HepG2 (cell line): Measurements from ENCODE around the gene C1orf35. TPM values are rescaled to one million over a fixed set of nuclear protein-coding genes. Genes with fewer than 3 reads are reported as not detected.

Experiments used
- AKAP8 ChIP-seq: sonication (generic); formaldehyde crosslinking; IDR thresholded peaks from 2 replicates; pipeline ENCODE4 v1.5.1; 2020; ENCODE audit warnings: mild to moderate bottlenecking, missing genetic modification reagents
- ATF2 ChIP-seq: sonication (generic); formaldehyde crosslinking; IDR thresholded peaks from 2 replicates; pipeline ENCODE4 v1.4.0; 2020; ENCODE audit warnings: missing genetic modification reagents
- ATF6 ChIP-seq: sonication (generic); formaldehyde crosslinking; conservative IDR thresholded peaks from 2 replicates; pipeline ENCODE4 v1.4.0; 2020; ENCODE audit warnings: missing genetic modification reagents
- CENPX ChIP-seq: sonication (generic); formaldehyde crosslinking; IDR thresholded peaks from 2 replicates; pipeline ENCODE4 v1.9.0; 2021; ENCODE audit warnings: mild to moderate bottlenecking, missing genetic modification reagents, moderate library complexity
- GLMP ChIP-seq: sonication (generic); formaldehyde crosslinking; IDR thresholded peaks from 2 replicates; pipeline ENCODE4 v1.9.0; 2021; ENCODE audit warnings: missing genetic modification reagents, mild to moderate bottlenecking, borderline replicate concordance
- HNF4A ChIP-seq: sonication (generic); formaldehyde crosslinking; IDR thresholded peaks from 2 replicates; pipeline ENCODE4 v1.4.0; 2020; ENCODE audit warnings: missing genetic modification reagents
- MTF1 ChIP-seq: sonication (generic); formaldehyde crosslinking; IDR thresholded peaks from 2 replicates; pipeline ENCODE4 v1.5.0; 2020; ENCODE audit warnings: missing genetic modification reagents
- NFKB2 ChIP-seq: sonication (generic); formaldehyde crosslinking; IDR thresholded peaks from 2 replicates; pipeline ENCODE4 v1.4.0; 2020; ENCODE audit warnings: missing genetic modification reagents, borderline replicate concordance
- NFYC ChIP-seq: IDR thresholded peaks from 2 replicates; pipeline ENCODE4 v1.6.1; 2016; ENCODE audit warnings: missing genetic modification reagents, missing compliant biosample characterization
- NONO ChIP-seq, 2 experiments: fragments of 450-650 bp in 1 of 2; sonication (generic) in 1 of 2; formaldehyde crosslinking in 1 of 2; IDR thresholded peaks in 1 of 2; conservative IDR thresholded peaks in 1 of 2; 2 replicates each; pipeline versions ENCODE4 v1.6.1 to v1.8.0; 2017 to 2022; ENCODE audit warnings: mild to moderate bottlenecking in 1 of 2, missing genetic modification reagents in 1 of 2, moderate library complexity in 1 of 2
- SIX4 ChIP-seq: sonication (generic); formaldehyde crosslinking; IDR thresholded peaks from 2 replicates; pipeline ENCODE4 v1.4.0; 2020; ENCODE audit warnings: missing genetic modification reagents
- SOX6 ChIP-seq, 2 experiments: fragments of 450-650 bp in 1 of 2; sonication (generic) in 1 of 2; formaldehyde crosslinking in 1 of 2; IDR thresholded peaks; 2 replicates each; pipeline versions ENCODE4 v1.4.0 to v1.6.1; 2017 to 2020; ENCODE audit warnings: antibody characterized with exemption in 1 of 2, mild to moderate bottlenecking in 1 of 2, missing genetic modification reagents in 1 of 2
- SP140L ChIP-seq: sonication (generic); formaldehyde crosslinking; IDR thresholded peaks from 2 replicates; pipeline ENCODE4 v1.4.0; 2020; ENCODE audit warnings: missing genetic modification reagents, borderline replicate concordance
- TCF7 ChIP-seq: sonication (generic); IDR thresholded peaks from 2 replicates; pipeline ENCODE4 v1.6.1; 2016; ENCODE audit warnings: antibody characterized with exemption, low read depth
- TOE1 ChIP-seq: sonication (generic); formaldehyde crosslinking; IDR thresholded peaks from 2 replicates; pipeline ENCODE4 v1.4.0; 2020; ENCODE audit warnings: mild to moderate bottlenecking, missing genetic modification reagents
- ZNF253 ChIP-seq: sonication (generic); formaldehyde crosslinking; IDR thresholded peaks from 2 replicates; pipeline ENCODE4 v1.8.0; 2022; ENCODE audit warnings: mild to moderate bottlenecking, missing genetic modification reagents, borderline replicate concordance
- ZNF337 ChIP-seq: sonication (generic); formaldehyde crosslinking; IDR thresholded peaks from 2 replicates; pipeline ENCODE4 v1.5.1; 2020; ENCODE audit warnings: missing genetic modification reagents, low read depth, mild to moderate bottlenecking, borderline replicate concordance
- ZNF460 ChIP-seq: sonication (generic); formaldehyde crosslinking; IDR thresholded peaks from 2 replicates; pipeline ENCODE4 v1.5.1; 2020; ENCODE audit warnings: missing genetic modification reagents, mild to moderate bottlenecking, borderline replicate concordance
- ZNF468 ChIP-seq: sonication (generic); formaldehyde crosslinking; IDR thresholded peaks from 2 replicates; pipeline ENCODE4 v1.8.0; 2022; ENCODE audit warnings: mild to moderate bottlenecking, moderate library complexity, missing genetic modification reagents
- ZNF546 ChIP-seq: sonication (generic); formaldehyde crosslinking; conservative IDR thresholded peaks from 2 replicates; pipeline ENCODE4 v1.8.1; 2023; ENCODE audit warnings: mild to moderate bottlenecking, missing genetic modification reagents
- ZNF7 ChIP-seq: IDR thresholded peaks from 2 replicates; pipeline ENCODE4 v1.6.1; 2016; ENCODE audit warnings: missing biosample characterization, missing genetic modification reagents
- ZNF776 ChIP-seq: sonication (generic); formaldehyde crosslinking; IDR thresholded peaks from 2 replicates; pipeline ENCODE4 v1.4.0; 2020; ENCODE audit warnings: mild to moderate bottlenecking, missing genetic modification reagents
- ZNF792 ChIP-seq: IDR thresholded peaks from 2 replicates; pipeline ENCODE4 v1.6.1; 2016
- ZNF841 ChIP-seq: sonication (generic); formaldehyde crosslinking; IDR thresholded peaks from 2 replicates; pipeline ENCODE4 v1.8.1; 2023; ENCODE audit warnings: missing genetic modification reagents, borderline replicate concordance
- polyA plus RNA-seq, 8 experiments: library from polyadenylated mRNA; depleted of rRNA in 3 of 8; stranded (reverse) in 7 of 8; unstranded in 1 of 8; fragments of >200 nt; fragmentation: Illumina TruSeq in 4 of 8; extraction: Trizol in 4 of 8; gene quantifications; 2 replicates each; pipeline versions ENCODE4 v1.2.1 to v1.2.3, GENCODE V29; 2011 to 2016; ENCODE audit warnings: low read depth in 4 of 8, missing spikeins in 1 of 8, mixed read lengths in 1 of 8; ENCODE audit not compliant: insufficient read depth in 1 of 8
- total RNA-seq, 5 experiments: library from RNA; depleted of rRNA; stranded (reverse); fragments of >200 nt; fragmentation: Illumina TruSeq; extraction: Trizol; gene quantifications; 2 replicates each; pipeline ENCODE4 v1.2.3, GENCODE V29; 2016; ENCODE audit warnings: low read depth in 1 of 5

The C1orf35 gene
- total and polyA plus RNA-seq, 2 of the 13 experiments (the other 11 are each of a cell fraction or from before 2014, with no cell fraction given), result 8.1 to 19.3 TPM

DNA sequence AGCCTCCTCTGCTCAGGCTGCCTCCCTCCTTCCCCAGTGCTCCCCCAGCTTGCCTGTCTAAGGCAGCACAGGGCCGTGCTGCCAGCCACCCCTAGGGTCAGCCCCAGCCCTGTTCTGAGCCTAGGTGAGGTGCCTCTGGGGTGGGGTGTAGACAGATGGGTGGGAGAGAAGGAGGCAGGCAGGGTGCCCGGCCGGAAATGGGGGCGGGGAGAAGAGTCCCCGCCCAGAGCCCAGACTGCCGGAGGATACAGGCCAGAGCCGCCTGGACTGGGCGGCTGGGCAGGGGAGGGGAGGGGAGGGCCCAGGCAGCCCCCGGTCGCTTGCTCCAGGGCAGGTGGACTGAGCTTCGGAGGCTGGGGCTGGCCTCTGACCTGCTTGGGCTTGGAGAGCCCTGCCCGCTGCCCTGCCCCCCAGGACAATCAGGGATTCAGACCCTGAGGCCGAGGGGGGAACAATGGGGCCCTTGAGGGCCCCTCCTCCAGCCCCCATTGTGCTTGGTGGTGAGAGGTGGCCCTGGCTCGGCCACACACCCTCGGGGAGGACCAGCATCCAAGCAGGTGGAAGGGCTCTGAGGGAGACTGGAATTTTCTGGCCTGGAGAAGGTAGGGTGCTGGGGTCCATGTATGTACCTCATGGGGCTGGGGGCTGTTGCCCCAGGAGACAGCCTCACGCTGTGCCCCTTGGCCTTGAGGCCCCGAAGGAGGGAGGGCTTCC is 46.4 kb upstream of the C1orf35 start, which contains the start of gene GJC2 (continued):
- TF ChIP-seq ZNF253 (CRISPR knock-in tag) (0 out of 2 replicates have a peak, but pooled peaks have one; percentile 60), AKAP8 (CRISPR knock-in tag) (peak; percentile 30; the same call in 1 of the 2 replicates), ZNF776 (CRISPR knock-in tag) (no peak), CENPX (no peak), ATF2 (CRISPR knock-in tag) (no peak), ZNF7 (CRISPR knock-in tag) (no peak), TOE1 (CRISPR knock-in tag) (no peak), NONO (IDR thresholded peaks at IDR 0.05) (no peak), NONO (CRISPR knock-in tag; conservative IDR thresholded peaks at IDR 0.05) (no peak; the same call in 1 of the 2 replicates), ATF6 (CRISPR knock-in tag) (no peak), ZNF337 (CRISPR knock-in tag) (no peak), ZNF460 (no peak), NFKB2 (CRISPR knock-in tag) (no peak; the same call in 1 of the 2 replicates), ZNF792 (CRISPR knock-in tag) (no peak), MTF1 (CRISPR knock-in tag) (no peak), NFYC (CRISPR knock-in tag) (no peak), ZNF841 (CRISPR knock-in tag) (no peak), SP140L (CRISPR knock-in tag) (no peak), TCF7 (no peak), SOX6 (IDR thresholded peaks at IDR 0.05) (no peak), SOX6 (CRISPR knock-in tag; IDR thresholded peaks at IDR 0.05) (peak; percentile 73), GLMP (CRISPR knock-in tag) (no peak), ZNF546 (CRISPR knock-in tag) (no peak), SIX4 (CRISPR knock-in tag) (no peak), HNF4A (CRISPR knock-in tag) (no peak; the same call in 1 of the 2 replicates), ZNF468 (no peak)
